GM19463 (cell line): Measurements from ENCODE around the gene ZNF256.

Experiments
- ATAC-seq: cut with Tn5 transposase; IDR thresholded peaks from one replicate; pipeline ENCODE4 v1.9.1; 2021; ENCODE audit warnings: mild to moderate bottlenecking, moderate library complexity; ENCODE audit not compliant: unreplicated experiment

ZNF256 gene

DNA sequence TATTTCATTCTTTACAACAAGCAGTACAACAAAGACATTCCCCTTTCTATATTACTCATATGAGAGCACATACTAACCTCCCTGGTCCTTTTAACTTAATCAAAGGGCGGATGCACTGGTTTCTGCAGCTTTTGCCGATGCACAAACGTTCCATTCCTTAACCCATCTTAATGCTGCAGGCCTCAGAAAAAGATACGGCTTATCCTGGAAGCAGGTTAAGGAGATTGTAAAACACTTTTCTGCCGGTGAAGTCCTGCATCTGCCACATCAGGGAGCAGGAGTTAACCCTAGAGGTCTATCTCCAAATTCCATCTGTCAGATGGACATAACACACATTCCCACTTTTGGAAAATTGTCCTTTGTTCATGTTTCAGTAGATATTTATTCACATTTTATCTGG is 47.2 kb downstream of the ZNF256 start:
- ATAC-seq, result no peak
